ENCODE results near the gene CHCHD3. TPM values are rescaled to one million over a fixed set of nuclear protein-coding genes. Genes with fewer than 3 reads are reported as not detected.

CHCHD3 gene
- total RNA-seq, 1 donor from 2014 or later = 142 TPM

GRCh38 chr7:132756484-132756990 lies 325.4 kb downstream of the CHCHD3 start:
- Mint-ChIP-seq H3K36me3 (no peaks in the 10 kb centered on the region), H3K27ac (no peak overlapping the region), H3K9me3 (no peaks in the 10 kb centered on the region), H3K4me3 (no peak overlapping the region), H3K27me3 (ENCODE audit: insufficient read depth, low read depth) (peaks cover 13% of the 10 kb centered on the region), H3K4me1 (peaks cover 4% of the 10 kb centered on the region)
- H3K36me3 ChIP-seq = no peaks in the 10 kb centered on the region
- no peak overlapping the region for H3K4me3 ChIP-seq
- no peak overlapping the region for H3K4me2 ChIP-seq
- no peaks in the 10 kb centered on the region for H4K20me1 ChIP-seq (ENCODE audit: low read depth)
- no peaks in the 10 kb centered on the region for H3K9me3 ChIP-seq (ENCODE audit: low read depth)
- no peak for DNase-seq (ENCODE audit: low spot score)
- no peak overlapping the region for H3K9ac ChIP-seq
- no peak overlapping the region for H2AFZ ChIP-seq (replicated peaks)
- H3F3A ChIP-seq (ENCODE audit: low read depth) = no peaks in the 10 kb centered on the region
- H3K27me3 ChIP-seq = no peaks in the 10 kb centered on the region
- no peak for TF ChIP-seq EZH2 (IDR thresholded peaks at IDR 0.05)
- TF ChIP-seq CTCF (IDR thresholded peaks at IDR 0.05) = no peak
- TF ChIP-seq EZH2phosphoT487 (IDR thresholded peaks at IDR 0.05) = no peak
- H3K27ac ChIP-seq = no peak overlapping the region
- H3K79me2 ChIP-seq (ENCODE audit: low read depth) = no peaks in the 10 kb centered on the region
- H3K4me1 ChIP-seq = no peaks in the 10 kb centered on the region

- H3K27ac Mint-ChIP-seq = no peak overlapping the region
- Histone ChIP-seq H3F3A (ENCODE audit: low read depth) (peaks cover 1% of the 10 kb centered on the region), H3K9ac (no peak overlapping the region), H4K20me1 (ENCODE audit: low read depth) (no peaks in the 10 kb centered on the region), H3K9me3 (ENCODE audit: low read depth) (no peaks in the 10 kb centered on the region), H3K79me2 (ENCODE audit: low read depth) (no peaks in the 10 kb centered on the region), H3K36me3 (no peaks in the 10 kb centered on the region), H3K4me3 (no peak overlapping the region), H3K27me3 (no peaks in the 10 kb centered on the region), H3K4me1 (peaks cover 7% of the 10 kb centered on the region), H2AFZ (replicated peaks) (no peak overlapping the region), H3K4me2 (no peak overlapping the region), H3K27ac (no peak overlapping the region)
- H3K4me1 Mint-ChIP-seq = peaks cover 11% of the 10 kb centered on the region
- TF ChIP-seq CTCF (IDR thresholded peaks at IDR 0.05) (no peak), EZH2phosphoT487 (IDR thresholded peaks at IDR 0.05) (no peak), EZH2 (IDR thresholded peaks at IDR 0.05) (no peak)
- H3K9me3 Mint-ChIP-seq = no peaks in the 10 kb centered on the region
- no peak overlapping the region for H3K4me3 Mint-ChIP-seq
- H3K36me3 Mint-ChIP-seq = no peaks in the 10 kb centered on the region
- DNase-seq (ENCODE audit: low spot score) = no peak
- peaks cover 10% of the 10 kb centered on the region for H3K27me3 Mint-ChIP-seq (ENCODE audit: insufficient read depth, low read depth)
These were observed 326.1 kb downstream of the CHCHD3 start for GRCh38 chr7:132755538-132756483.

GRCh38 chr7:132752431-132752830 lies 329.5 kb downstream of the CHCHD3 start:
- Histone ChIP-seq H3K4me3 (no peak overlapping the region), H3K79me2 (ENCODE audit: low read depth) (no peaks in the 10 kb centered on the region), H2AFZ (replicated peaks) (no peak overlapping the region), H3K27me3 (no peaks in the 10 kb centered on the region), H4K20me1 (ENCODE audit: low read depth) (no peaks in the 10 kb centered on the region), H3K36me3 (no peaks in the 10 kb centered on the region), H3K27ac (no peak overlapping the region), H3K9me3 (ENCODE audit: low read depth) (no peaks in the 10 kb centered on the region), H3K9ac (no peak overlapping the region), H3K4me1 (peaks cover 14% of the 10 kb centered on the region), H3F3A (ENCODE audit: low read depth) (peaks cover 3% of the 10 kb centered on the region), H3K4me2 (no peak overlapping the region)
- H3K27ac Mint-ChIP-seq = no peak overlapping the region
- H3K27me3 Mint-ChIP-seq (ENCODE audit: insufficient read depth, low read depth) = peaks cover 7% of the 10 kb centered on the region
- TF ChIP-seq EZH2 (IDR thresholded peaks at IDR 0.05) = no peak
- no peak for TF ChIP-seq CTCF (IDR thresholded peaks at IDR 0.05)
- TF ChIP-seq EZH2phosphoT487 (IDR thresholded peaks at IDR 0.05) = no peak
- no peak for DNase-seq (ENCODE audit: low spot score)
- no peaks in the 10 kb centered on the region for H3K36me3 Mint-ChIP-seq
- H3K4me1 Mint-ChIP-seq = peaks cover 22% of the 10 kb centered on the region
- H3K9me3 Mint-ChIP-seq = peaks cover 4% of the 10 kb centered on the region
- no peak overlapping the region for H3K4me3 Mint-ChIP-seq
